Posterior vena cava (tissue), 2 donors: ENCODE results near the gene TCP1. TPM values are rescaled to one million over a fixed set of nuclear protein-coding genes. Genes with fewer than 3 reads are reported as not detected.
"Not testable (repeated sequence)": the region's sequence is repeated elsewhere in the genome, so short reads cannot be mapped to it uniquely, and the experiment has no call there.

ENCODE experiments used
- DNase-seq: peaks from one replicate; pipeline ENCODE4 v3.0.0-alpha.2; 2020; ENCODE audit warnings: low spot score
- intact Hi-C, 2 donors: fragments of 100-400 bp; cut with DNase I; formaldehyde crosslinking; loops; one replicate each; pipeline versions ENCODE4 v1.14.1 to v1.14.2; 2022 to 2023
- total RNA-seq, 2 donors: library from RNA; stranded (reverse); fragmentation: NEBNext Ultra II Directional; extraction: Animal tissue kit (Norgen Biotek cat#: 25700); gene quantifications; one replicate each; pipeline ENCODE4 v1.2.1, GENCODE V29; 2021
- donor health status: DM: yes; HTN: yes; CAD: no.
- donor health status: DM: yes; HTN: yes; CAD: no.

TCP1 gene
- total RNA-seq, 2 donors from 2014 or later: 116 to 137 TPM

DNA sequence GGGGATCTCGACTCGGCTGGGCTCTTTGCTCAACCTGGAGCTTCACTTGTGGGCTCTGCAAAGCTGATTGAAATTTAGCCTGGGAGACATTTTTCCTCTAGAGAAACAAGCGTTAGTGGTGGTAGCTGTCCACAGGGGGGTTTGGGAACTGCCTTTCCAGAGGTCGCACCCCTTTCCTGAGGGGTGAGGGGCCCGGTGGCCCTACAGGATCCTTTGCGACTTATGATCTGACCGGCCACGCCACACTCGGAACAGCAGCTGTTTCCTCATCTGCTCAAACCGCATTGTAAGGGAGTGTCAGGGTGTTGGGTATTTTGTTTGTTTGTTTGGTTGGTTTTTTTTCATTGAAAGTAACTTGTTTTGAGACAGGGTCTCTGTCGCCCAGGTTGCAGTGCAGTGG, 31.7 kb upstream of the TCP1 start:
- DNase-seq: peak; percentile 30
- intact Hi-C loops: no loop called here

DNA sequence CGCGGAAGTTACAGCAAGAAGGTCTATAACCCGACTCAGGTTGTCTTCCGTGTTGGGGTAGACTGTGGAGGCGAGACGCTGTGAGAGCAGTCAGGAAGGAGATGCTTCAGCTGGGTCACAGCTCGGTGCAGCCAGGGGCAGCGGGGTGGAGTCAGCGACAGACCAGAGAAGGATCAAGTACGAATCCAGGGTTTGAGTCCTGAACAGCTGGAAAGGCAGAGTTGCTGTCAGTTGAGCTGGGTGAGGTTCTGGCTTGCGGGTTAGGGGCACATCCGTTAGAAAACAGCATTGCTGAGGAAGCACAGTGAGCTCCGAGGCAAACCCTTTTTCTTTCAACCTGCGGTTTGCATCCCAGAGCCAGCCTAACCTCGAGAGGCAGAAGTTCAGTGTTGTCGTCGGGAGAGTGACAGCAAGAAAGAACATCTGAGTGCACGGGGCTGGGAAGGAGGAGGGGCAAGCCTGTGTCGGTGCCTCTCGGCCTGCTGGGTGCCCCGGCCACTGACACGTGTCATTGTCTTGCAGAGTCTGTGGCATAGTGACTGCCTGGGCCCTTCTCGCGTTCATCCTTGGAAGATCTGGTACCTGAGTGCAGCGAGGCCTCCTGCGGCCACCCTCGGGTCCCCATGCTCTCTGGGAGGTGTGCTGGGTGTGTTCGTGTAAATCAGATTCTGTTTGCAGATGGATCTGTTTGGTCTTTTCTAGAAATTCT, 30.7 kb upstream of the TCP1 start:
- intact Hi-C loops: no loop called here
- DNase-seq: no peak

DNA sequence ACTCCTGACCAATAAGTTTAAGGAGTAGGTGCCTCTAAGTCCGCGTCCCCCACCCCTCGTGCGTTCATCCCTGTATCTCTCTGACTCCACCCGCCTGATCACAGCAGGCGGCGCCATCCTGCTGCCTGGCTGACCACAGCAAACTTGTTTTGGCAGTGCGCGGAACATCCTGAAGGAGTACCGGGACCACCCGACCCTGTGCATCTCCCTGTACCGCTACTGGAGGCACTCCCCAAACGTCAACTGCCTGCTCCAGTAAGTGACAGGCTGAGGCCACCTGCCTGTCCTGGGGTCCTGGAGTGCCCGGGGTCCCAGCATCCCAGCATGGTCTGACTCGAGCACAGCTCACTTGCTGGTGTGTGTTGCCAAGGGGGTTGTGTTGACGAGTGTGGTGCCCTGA, 29.7 kb upstream of the TCP1 start:
- intact Hi-C loops: no loop called here
- no peak for DNase-seq

DNA sequence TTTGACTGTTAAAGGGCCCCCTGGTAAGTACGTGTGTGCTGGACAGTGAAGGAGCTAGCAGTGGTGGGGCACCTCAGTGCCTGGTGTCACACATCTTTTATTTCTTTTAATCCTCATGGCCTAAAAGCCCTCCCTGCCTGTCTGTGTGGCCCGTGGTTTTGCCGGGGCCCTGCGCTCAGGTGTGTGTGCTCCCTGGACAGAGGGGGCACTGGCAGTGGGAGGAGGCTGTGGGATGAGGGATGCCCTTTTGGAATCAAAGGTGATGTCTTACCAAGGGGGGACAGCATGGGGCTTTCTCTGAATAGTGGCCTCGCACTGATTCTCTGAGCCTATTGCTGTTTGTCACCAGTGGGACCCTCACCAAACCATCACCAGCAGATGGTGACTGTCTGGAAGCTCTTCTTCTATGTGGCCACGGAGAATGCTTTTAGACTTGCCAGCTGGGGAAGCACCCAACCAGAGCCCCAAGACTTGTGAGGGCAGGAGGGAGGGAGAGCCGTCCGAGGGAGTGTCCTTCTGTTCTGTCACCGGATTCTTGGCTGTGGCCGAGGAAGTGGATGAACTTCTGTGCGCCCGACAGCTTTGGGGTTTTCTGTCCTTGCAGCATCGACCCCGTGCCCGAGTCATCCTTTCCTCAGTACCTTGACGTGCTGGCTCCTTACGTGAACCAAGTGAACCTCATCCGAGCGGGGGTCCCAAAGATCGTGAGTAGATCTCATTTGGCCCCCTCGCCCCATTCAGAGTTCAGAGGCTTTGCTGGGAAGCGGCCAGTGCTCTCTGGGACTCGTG, 28.7 kb upstream of the TCP1 start:
- intact Hi-C loops: no loop called here

DNA sequence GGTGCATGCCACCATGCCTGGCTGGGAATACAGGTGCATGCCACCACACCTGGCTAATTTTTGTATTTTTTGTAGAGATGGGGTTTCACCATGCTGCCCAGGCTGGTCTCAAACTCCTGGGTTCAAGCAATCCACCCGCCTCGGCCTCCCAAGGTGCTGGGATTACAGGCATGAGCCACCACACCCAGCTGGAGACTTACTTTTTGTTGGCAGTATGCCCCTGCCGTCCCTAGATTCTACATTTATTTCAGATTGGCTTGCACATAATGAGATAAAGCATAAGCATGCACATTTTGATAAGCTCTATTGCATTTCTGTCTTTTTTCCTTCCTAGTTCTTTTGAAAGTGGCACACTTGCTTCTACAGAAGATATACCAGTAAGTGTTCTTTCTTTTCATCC, 27.4 kb upstream of the TCP1 start:
- DNase-seq, intact Hi-C loops: not testable (repeated sequence)

More for the DNA sequence above, 28.7 kb upstream of the TCP1 start:
- no peak for DNase-seq

DNA sequence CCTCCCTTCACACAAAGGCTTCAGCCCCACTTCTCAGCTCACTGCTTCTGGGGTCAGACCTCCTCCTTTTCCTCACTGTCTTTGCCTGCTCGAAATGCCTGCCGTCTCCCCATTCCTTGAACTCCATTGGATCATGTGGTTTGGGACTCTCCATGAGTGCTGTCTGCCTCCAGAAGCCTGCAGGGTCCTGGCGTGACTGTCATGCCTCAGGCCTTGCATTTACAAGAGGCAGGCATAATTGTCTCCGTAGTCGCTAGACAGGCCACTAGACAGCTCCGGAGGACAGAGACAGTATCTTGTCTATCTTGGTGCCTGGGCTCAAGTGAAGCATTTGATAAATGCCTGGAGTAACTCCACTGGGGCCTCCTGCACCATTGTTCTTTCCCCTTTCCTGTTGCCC, 26.0 kb upstream of the TCP1 start:
- no peak for DNase-seq
- intact Hi-C loops: no loop called here

DNA sequence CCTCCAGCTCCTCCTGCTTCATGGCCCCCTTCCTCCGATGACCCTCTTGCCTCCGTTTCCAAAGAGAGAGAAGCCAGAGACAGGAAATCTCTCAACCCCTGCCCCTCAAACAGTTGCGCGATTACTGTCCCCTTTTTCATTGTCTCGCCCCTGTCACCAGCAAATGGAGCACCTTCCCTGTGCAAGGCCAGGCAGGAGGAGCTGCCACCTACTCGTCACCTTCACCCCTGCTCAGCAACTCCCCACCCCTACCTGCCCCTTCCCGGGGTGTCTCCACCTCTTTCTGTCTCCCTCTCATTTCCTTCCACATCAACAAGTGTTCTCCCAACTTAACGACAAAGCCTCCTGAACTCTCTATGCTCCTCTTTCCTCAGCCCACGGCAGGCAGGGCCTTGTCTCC, 24.4 kb upstream of the TCP1 start:
- peak; percentile 55 for DNase-seq
- intact Hi-C loops: no loop called here

DNA sequence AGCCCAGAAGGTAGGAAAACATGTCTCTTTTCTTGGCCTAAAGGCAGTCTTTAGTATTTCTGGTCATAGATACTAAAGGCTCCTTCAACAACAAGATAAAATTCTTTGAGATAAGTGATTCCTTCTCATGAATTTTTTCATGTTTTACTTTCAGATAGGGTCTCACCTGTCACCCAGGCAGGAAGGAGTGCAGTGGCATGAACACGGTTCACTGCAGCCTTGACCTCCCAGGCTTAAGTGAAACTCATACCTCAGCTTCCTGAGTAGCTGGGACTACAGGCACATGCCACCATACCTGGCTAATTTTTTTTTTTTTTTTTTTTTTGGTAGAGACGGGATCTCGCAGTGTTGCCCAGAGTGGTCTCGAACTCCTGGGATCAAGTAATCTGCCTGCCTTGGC, 19.7 kb upstream of the TCP1 start:
- intact Hi-C loops: no loop called here
- DNase-seq: peak; percentile 9

DNA sequence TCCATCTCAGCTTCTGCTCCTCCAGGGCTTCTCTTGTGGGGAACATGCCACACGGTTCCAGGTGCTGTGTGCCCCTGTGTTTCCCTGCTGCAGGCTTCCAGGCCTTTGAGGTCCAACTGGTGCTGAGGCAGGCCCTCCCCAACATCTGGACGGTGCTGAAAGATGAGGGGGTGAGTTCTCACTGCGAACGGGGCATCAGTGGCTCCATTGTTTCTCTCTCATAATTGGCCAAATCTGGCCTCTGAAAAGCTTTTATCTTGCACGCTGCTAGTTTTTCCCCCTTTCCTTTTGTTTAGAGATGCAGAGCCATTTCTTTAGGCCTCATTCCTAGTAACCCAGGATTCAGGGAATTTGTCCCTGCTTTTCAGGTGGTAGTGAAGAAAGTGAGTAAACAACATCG, 19.2 kb upstream of the TCP1 start:
- peak; percentile 63 for DNase-seq
- intact Hi-C loops: no loop called here

DNA sequence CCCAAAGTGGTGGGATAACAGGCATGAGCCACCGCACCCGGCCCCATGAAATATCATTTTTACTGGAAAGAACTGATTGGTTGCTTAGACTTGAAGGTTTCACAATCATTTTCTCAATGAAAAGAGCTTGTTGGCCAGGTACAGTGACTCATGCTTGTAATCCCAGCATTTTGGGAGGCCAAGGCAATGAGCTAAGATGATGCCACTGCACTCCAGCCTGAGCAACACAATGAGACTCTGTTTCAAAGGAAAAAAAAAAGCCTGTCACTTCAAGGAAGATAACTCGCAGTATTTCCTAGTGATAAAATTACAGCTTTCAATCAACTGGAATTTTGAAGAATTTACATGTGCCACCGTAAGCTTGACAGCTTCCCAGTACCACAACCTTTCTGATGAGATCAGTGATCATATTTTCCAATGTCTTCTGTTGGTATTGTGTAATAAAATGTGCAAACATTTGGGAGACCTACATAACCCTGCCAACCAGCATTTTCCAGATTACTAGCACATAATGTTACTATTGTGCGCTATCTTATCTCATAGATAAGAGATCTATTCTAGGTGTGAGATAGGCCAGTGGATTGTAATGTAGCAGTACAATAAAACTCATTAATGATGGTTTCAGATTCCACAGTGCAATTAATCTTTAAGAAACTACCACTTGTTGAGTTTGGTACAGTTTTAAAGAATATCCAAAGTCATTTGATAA, 17.9 kb upstream of the TCP1 start:
- intact Hi-C loops: no loop called here
- peak; percentile 40 for DNase-seq

DNA sequence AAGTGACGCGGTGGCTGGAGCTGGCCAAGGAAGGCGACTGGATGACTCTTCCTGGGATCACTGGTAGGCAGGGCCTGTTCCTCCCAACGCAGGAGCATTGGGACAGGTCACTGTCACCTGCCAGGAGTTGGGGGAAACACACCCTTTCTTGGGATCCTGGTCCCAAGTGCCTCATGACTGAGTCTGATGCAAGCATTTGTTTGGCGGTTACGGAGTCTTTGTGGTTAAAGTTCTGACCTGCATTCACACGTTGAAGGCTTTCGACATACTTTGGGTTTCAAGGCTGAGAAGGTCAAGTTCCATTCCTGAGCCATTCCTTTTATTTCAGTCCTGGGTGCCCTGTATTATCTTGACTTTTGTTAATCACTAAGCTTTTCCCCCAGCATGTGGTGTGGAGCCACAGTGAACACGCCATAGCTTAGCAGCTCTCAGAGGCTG, 16.6 kb upstream of the TCP1 start:
- DNase-seq: peak; percentile 43
- intact Hi-C loops: no loop called here

DNA sequence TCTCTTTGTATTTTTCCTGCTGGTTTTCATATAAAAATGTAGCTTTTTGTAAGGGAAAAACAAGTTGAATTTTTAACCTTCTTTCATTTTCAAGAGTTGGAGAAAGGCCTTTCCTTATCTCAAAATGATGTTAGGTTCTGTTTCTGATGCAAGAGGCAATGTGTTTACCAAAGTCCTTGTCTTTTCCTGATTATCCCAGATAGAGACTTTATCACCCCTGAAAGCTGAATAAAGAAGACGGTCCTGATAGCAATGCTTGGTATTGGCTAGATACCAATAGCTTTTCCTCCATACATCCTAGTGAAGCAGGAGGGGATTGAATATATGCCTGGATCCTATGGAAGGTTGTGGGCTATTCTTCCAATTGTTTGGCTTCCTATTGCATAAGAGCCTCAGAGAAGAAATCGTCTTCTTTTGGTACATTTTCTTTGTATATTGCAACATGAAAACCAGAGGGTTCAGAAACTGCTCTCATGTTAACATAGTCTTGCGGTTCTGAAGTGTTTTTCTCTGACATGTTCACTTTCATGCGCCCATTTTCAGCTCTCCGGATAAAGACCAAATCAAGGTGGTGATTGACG, 16.1 kb upstream of the TCP1 start:
- no peak for DNase-seq
- intact Hi-C loops: no loop called here

DNA sequence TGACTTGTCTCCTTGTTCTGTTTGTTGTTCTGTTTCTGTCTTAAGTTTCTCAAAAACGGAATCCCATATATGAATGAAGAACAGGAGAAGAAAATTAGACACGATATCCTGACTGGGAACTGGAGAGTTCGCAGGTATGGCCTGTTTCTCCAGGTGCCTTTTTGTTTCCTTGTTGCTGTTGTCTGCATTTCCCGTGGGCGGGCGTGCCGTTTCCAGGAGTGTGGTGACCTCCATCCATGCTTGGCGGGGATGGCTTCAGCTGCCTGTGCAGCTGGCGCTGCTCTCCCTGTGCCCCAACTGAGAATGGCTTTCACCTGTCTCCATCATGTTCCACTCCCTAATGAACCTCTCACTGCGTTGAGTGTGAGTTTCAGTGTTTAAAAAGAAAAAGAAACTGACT, 15.1 kb upstream of the TCP1 start:
- DNase-seq: no peak
- intact Hi-C loops: no loop called here

DNA sequence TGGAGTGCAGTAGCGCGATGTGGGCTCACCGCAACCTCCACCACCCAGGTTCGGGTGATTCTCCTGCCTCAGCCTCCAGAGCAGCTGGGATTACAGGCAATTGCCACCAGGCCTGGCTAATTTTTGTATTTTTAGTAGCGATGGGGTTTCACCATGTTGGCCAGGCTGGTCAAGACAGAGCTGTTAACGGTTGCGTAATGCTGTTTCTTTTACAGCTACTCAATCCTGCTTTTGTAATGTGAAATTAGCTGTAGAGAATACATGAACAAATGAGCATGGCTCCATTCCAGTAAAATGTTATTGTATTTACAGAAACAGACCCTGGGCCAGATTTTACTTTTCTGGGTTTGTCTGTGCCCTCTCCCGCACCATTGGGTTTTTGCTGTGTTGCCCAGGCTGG, 12.5 kb upstream of the TCP1 start:
- intact Hi-C loops: no loop called here
- no peak for DNase-seq

DNA sequence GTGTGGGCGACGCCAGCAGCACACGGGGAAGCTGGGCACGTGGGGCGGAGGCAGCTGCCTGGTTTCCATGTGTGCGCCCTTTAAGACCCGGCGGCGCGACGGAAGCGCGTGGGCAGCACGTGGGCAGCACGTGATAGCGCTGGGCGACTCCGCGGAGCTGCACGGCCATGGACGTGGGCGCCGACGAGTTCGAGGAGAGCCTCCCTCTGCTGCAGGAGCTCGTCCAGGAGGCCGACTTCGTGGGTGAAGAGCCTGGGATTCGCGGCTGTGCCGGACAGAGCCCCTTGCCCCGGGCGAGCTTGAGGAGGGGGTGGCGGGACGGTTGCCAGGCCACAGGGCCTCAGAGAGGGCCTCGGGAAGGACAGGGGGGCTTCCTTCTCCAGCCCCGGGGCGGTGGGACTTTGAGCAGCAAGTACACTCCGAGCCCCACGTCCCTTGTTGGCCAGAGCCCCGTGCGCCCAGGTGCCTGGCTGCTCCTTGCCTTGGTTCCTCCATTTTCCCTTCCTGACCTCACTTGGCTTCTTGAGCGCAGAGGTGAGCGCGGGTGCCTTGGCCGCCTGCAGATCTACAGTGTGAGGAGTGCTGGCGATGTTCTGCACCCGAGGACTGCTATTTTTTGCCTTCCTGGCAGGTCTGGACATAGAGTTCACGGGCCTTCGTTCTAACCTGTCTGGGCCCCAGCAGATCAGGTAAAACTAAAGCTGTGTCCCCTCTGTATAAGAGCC, 10.9 kb upstream of the TCP1 start, which contains the start of gene PNLDC1:
TSS of gene PNLDC1 (plus strand) at position 136 of the 725 bp plus-strand sequence. CDS start at position 168, 32 bp downstream.
- no peak for DNase-seq
- intact Hi-C loops: no loop called here

DNA sequence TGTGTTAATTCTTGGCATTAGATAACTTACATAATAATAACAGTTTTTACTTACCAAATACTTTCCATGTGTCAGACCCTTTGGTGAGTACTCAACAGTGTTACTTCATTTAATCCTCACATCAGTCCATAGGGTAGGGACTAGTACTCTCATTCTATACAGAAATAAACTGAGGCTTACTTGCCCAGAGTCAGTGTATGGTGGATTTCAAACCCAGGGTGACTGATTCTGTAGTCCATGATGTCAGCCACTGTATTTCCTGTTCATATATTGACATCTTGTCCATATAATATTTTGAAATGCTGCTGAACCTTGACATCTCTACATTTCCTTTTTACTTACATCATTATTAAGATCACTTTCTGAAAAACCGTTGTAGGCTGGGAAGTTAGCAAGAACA, 8.2 kb upstream of the TCP1 start:
- intact Hi-C loops: no loop called here

DNA sequence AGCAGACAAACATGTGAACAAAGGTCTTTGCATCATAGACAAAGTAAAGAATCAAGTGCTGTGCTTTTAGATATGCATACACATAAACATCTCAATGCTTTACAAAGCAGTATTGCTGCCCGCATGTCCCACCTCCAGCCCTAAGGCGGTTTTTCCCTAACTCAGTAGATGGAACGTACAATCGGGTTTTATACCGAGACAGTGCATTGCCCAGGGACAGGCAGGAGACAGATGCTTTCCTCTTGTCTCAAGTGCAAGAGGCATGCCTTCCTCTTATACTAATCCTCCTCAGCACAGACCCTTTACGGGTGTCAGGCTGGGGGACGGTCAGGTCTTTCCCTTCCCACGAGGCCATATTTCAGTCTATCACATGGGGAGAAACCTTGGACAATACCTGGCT, 5.6 kb upstream of the TCP1 start:
- intact Hi-C loops: loop anchor here (5.0 kb wide), 2 partner anchors 37 to 42 kb away; no protein-coding TSS in a partner anchor
- DNase-seq: not testable (repeated sequence)

More for the DNA sequence above, 8.2 kb upstream of the TCP1 start:
- DNase-seq: no peak

DNA sequence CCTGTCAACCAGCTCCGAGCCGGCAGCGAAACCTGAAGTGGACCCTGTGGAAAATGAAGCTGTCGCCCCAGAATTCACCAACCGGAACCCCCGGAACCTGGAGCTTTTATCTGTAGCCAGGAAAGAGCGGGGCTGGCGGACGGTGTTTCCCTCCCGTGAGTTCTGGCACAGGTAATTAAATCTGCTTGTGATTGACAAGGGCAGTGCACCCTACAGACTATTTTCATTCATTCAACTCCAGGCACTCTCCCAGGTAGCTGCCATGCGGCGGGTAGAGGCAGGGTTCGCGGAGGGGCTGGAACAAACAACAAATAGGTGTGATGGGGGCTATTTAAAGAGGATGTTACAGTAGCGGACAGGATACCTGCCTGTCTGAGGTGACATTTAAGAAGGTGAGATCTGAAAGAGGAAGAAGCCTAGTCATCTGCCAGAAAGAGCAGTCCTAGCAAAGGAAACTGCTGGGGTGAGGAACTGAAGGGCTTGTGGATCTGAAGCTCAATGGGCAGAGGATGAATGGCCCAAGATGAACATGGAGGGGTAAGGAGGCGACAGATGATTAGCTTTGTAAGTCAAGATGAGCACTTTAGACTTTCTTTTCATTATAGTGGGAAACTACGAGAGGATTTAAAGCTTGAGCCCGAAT, 1.7 kb upstream of the TCP1 start:
- DNase-seq: no peak
- intact Hi-C loops: loop anchor here (5.0 kb wide), 2 partner anchors 41 to 46 kb away; no protein-coding TSS in a partner anchor
